Loucy (cell line): ENCODE measurements around the gene KCNH1.

Experiments
- CTCF ChIP-seq: fragments of 200-600 bp; sonication (generic); conservative IDR thresholded peaks from 2 replicates; pipeline ENCODE4 v1.5.1; 2014; ENCODE audit warnings: mild to moderate bottlenecking, antibody characterized with exemption, low read length
- EZH2phosphoT487 ChIP-seq: fragments of 200-600 bp; IDR thresholded peaks from 2 replicates; pipeline ENCODE4 v1.6.1; 2018; ENCODE audit warnings: antibody characterized with exemption, mild to moderate bottlenecking, moderate library complexity, borderline replicate concordance

- TF ChIP-seq CTCF = no peak
- no peak for TF ChIP-seq EZH2phosphoT487
Measured at GRCh38 chr1:210776712-210777111, 357.2 kb downstream of the KCNH1 start.
